Measurements from ENCODE around the gene RNASEH2A. TPM values are rescaled to one million over a fixed set of nuclear protein-coding genes. Genes with fewer than 3 reads are reported as not detected.

RNASEH2A gene
- total RNA-seq = 10 to 100 TPM in 1 of 2 donors, 1 to 10 TPM in 1; 8.8 to 44.8 TPM

GRCh38 chr19:12806242-12807081, at the start of gene RNASEH2A:
Gene RNASEH2A, plus strand, starts transcription at chr19:12806584. Its CDS starts 90 bp downstream, at chr19:12806674.
- Histone ChIP-seq H3K4me1 (peaks cover 7% of the 10 kb centered on the region), H3K27ac (no peak within 1 kb of the TSS), H3K27me3 (no peaks in the 10 kb centered on the region), H3K4me3 (peak within 1 kb of the TSS; percentile 82), H3K9me3 (no peaks in the 10 kb centered on the region), H3K36me3 (no peaks in the 10 kb centered on the region), H3K9ac (ENCODE audit: low read depth in 2 of 2, low read length in 2 of 2) (peak within 1 kb of the TSS; percentile 77 to 97)
- peak; percentile 90 for DNase-seq
- TF ChIP-seq, protein P1, sequence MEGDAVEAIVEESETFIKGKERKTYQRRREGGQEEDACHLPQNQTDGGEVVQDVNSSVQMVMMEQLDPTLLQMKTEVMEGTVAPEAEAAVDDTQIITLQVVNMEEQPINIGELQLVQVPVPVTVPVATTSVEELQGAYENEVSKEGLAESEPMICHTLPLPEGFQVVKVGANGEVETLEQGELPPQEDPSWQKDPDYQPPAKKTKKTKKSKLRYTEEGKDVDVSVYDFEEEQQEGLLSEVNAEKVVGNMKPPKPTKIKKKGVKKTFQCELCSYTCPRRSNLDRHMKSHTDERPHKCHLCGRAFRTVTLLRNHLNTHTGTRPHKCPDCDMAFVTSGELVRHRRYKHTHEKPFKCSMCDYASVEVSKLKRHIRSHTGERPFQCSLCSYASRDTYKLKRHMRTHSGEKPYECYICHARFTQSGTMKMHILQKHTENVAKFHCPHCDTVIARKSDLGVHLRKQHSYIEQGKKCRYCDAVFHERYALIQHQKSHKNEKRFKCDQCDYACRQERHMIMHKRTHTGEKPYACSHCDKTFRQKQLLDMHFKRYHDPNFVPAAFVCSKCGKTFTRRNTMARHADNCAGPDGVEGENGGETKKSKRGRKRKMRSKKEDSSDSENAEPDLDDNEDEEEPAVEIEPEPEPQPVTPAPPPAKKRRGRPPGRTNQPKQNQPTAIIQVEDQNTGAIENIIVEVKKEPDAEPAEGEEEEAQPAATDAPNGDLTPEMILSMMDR (IDR thresholded peaks at IDR 0.05) = no peak
- intact Hi-C loops (cut with DNase I) = no loop called here

DNA sequence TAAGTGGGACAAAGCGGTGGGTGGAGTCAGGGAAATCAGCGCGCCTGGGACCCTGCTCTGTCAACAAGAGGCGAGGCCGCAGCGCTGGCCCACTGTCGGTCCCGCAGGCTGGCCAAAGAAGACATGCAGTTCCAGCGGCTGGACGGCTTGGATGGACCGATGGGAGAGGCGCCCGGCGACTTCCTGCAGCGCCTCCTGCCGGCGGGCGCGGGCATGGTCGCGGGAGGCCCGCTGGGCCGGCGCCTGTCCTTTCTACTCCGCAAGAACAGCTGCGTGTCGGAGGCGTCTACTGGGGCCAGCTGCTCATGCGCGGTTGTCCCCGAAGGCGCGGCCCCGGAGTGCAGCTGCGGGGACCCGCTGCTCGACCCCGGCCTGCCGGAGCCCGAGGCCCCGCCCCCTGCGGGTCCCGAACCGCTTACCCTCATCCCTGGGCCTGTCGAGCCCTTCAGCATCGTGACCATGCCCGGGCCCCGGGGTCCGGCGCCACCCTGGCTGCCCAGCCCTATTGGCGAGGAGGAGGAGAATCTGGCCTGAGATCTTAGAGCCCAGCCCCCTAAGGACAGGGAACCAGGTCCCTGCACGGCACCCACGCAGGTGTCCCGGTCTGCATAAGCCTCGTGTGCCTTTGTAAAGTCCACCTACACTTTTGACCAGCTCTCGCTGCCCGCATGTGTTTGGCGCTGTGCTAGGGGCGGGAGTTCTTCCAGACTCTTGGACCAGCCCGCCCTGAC, 48.7 kb upstream of the RNASEH2A start:
- peak; percentile 67 for DNase-seq
- H3K27ac ChIP-seq = no peak overlapping the region
- peak overlapping the region; percentile 24 for H3K4me3 ChIP-seq
- no peaks in the 10 kb centered on the region for H3K9me3 ChIP-seq
- H3K36me3 ChIP-seq = no peaks in the 10 kb centered on the region
- H3K9ac ChIP-seq (ENCODE audit: low read depth in 2 of 2, low read length in 2 of 2) = no peak overlapping the region
- no peaks in the 10 kb centered on the region for H3K27me3 ChIP-seq
- H3K4me1 ChIP-seq = no peaks in the 10 kb centered on the region
- intact Hi-C loops (cut with DNase I) = loop anchor here (5.0 kb wide), 1 partner anchor 35 kb away; the partner anchor contains the start of gene TNPO2
- TF ChIP-seq, protein P1 (IDR thresholded peaks at IDR 0.05) = peak; percentile 94

DNA sequence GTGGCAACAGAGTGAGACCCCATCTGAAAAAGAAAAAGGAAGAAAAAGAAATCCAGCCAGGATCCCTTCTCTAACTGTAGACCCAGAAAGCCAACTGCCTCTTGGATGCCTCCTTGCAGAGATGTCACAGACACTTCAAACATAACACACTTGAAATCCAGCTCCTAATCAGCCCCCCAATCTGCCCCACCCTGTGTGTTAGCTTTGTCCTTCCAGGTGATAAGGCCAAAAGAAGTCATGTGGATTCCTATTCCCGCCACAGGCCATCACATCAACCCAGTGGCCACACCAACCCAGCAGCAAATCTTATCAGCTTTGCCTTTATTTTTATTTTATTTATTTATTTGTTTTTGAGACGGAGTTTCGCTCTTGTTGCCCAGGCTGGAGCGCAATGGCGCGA, 46.7 kb upstream of the RNASEH2A start:
- H3K4me1 ChIP-seq = no peaks in the 10 kb centered on the region
- TF ChIP-seq, protein P1 (IDR thresholded peaks at IDR 0.05) = no peak
- no peak overlapping the region for H3K27ac ChIP-seq
- no peaks in the 10 kb centered on the region for H3K9me3 ChIP-seq
- H3K9ac ChIP-seq (ENCODE audit: low read depth in 2 of 2, low read length in 2 of 2) = no peak overlapping the region
- H3K4me3 ChIP-seq = no peak overlapping the region
- intact Hi-C loops (cut with DNase I) = loop anchor here (5.0 kb wide), 2 partner anchors 37 to 38 kb away; partner anchors contain the start of gene TNPO2
- H3K27me3 ChIP-seq = no peaks in the 10 kb centered on the region
- DNase-seq = no peak
- no peaks in the 10 kb centered on the region for H3K36me3 ChIP-seq

GRCh38 chr19:12763100-12763499, 43.3 kb upstream of the RNASEH2A start:
- H3K9me3 ChIP-seq = no peaks in the 10 kb centered on the region
- H3K27me3 ChIP-seq = no peaks in the 10 kb centered on the region
- no peak overlapping the region for H3K9ac ChIP-seq (ENCODE audit: low read depth in 2 of 2, low read length in 2 of 2)
- no peak overlapping the region for H3K4me3 ChIP-seq
- intact Hi-C loops (cut with DNase I) = loop anchor here (2.0 to 5.0 kb wide), 2 partner anchors 34 to 84 kb away; no protein-coding TSS in a partner anchor
- no peak for DNase-seq
- TF ChIP-seq, protein P1 (IDR thresholded peaks at IDR 0.05) = no peak
- H3K36me3 ChIP-seq = no peaks in the 10 kb centered on the region
- no peaks in the 10 kb centered on the region for H3K4me1 ChIP-seq
- H3K27ac ChIP-seq = no peak overlapping the region

GRCh38 chr19:12764698-12765097, 41.7 kb upstream of the RNASEH2A start:
- no peaks in the 10 kb centered on the region for H3K36me3 ChIP-seq
- no peaks in the 10 kb centered on the region for H3K27me3 ChIP-seq
- no peak overlapping the region for H3K27ac ChIP-seq
- H3K9me3 ChIP-seq = no peaks in the 10 kb centered on the region
- DNase-seq = no peak
- no peak overlapping the region for H3K9ac ChIP-seq (ENCODE audit: low read depth in 2 of 2, low read length in 2 of 2)
- H3K4me3 ChIP-seq = no peak overlapping the region
- TF ChIP-seq, protein P1 (IDR thresholded peaks at IDR 0.05) = no peak
- H3K4me1 ChIP-seq = no peaks in the 10 kb centered on the region
- intact Hi-C loops (cut with DNase I) = loop anchor here (5.0 kb wide), 1 partner anchor 33 kb away; no protein-coding TSS in a partner anchor

Data from colonic mucosa (tissue), 4 donors.